B cell (primary cell): ENCODE data around the gene SAMD5. TPM values are rescaled to one million over a fixed set of nuclear protein-coding genes. Genes with fewer than 3 reads are reported as not detected.

Experiments used
- ATAC-seq: fragments of 200-7000 bp; cut with Tn5 transposase; one replicate; pipeline ENCODE4 v1.10.0; 2021; ENCODE audit warnings: low read depth, mild to moderate bottlenecking, moderate number of reproducible peaks, moderate library complexity
- CTCF ChIA-PET: fragments of 350-600 bp; sonication (Branson Sonifier 250); formaldehyde crosslinking; loops from one replicate; lab custom pipeline; 2021; ENCODE audit warnings: antibody characterized with exemption, inconsistent platforms; lab: Charles Lee
- POLR2A ChIA-PET: fragments of 350-600 bp; sonication (Branson Sonifier 250); formaldehyde crosslinking; loops from one replicate; lab custom pipeline; 2021; ENCODE audit warnings: antibody characterized with exemption; lab: Charles Lee
- DNase-seq: peaks from one replicate; pipeline ENCODE4 v3.0.0; 2013
- H2AFZ ChIP-seq: 2 replicates; pipeline ENCODE4 v1.6.1; 2012; ENCODE audit warnings: mild to moderate bottlenecking, low read depth, low read length; ENCODE audit not compliant: insufficient read depth, poor library complexity, severe bottlenecking
- H3K27ac ChIP-seq, 2 donors: 1 replicate in 1 of 2; 2 replicates in 1 of 2; pipeline ENCODE4 v1.5.1; 2012 to 2013; ENCODE audit warnings: low read length in 2 of 2, mild to moderate bottlenecking in 2 of 2, moderate library complexity in 1 of 2
- H3K27me3 ChIP-seq, 4 experiments: fragments of 200-600 bp in 1 of 4; sonication (generic) in 1 of 4; replicated peaks in 1 of 4; 1 replicate in 2 of 4; 2 replicates in 2 of 4; pipeline versions ENCODE4 v1.6.1 to v1.7.0; 2013 to 2016; ENCODE audit warnings: low read length in 3 of 4, mild to moderate bottlenecking in 2 of 4, mixed read lengths in 1 of 4, moderate library complexity in 1 of 4; ENCODE audit not compliant: insufficient read depth in 4 of 4, control insufficient read depth in 3 of 4; ENCODE audit errors: control extremely low read depth in 1 of 4
- H3K36me3 ChIP-seq, 2 experiments: replicated peaks in 1 of 2; 1 replicate in 1 of 2; 2 replicates in 1 of 2; pipeline versions ENCODE4 v1.6.1 to v1.7.1; 2013; ENCODE audit warnings: low read length in 1 of 2; ENCODE audit not compliant: insufficient read depth in 2 of 2, control insufficient read depth in 1 of 2; ENCODE audit errors: control extremely low read depth in 1 of 2, extremely low read depth in 1 of 2
- H3K4me1 ChIP-seq, 2 donors: fragments of 200-600 bp in 1 of 2; sonication (generic) in 1 of 2; 1 replicate in 1 of 2; 2 replicates in 1 of 2; pipeline versions ENCODE4 v1.5.1 to v1.6.1; 2013 to 2017; ENCODE audit warnings: low read length in 2 of 2; ENCODE audit not compliant: control insufficient read depth in 2 of 2, insufficient read depth in 2 of 2
- H3K4me2 ChIP-seq: replicated peaks from 2 replicates; pipeline ENCODE3; 2012; ENCODE audit warnings: mild to moderate bottlenecking, low read depth, low read length; ENCODE audit not compliant: poor library complexity, severe bottlenecking
- H3K4me3 ChIP-seq, 5 experiments: fragments of 200-600 bp in 1 of 5; sonication (generic) in 1 of 5; 1 replicate in 3 of 5; 2 replicates in 2 of 5; pipeline versions ENCODE4 v1.5.1 to v1.7.0; 2011 to 2016; ENCODE audit warnings: low read length in 4 of 5, mild to moderate bottlenecking in 4 of 5, low read depth in 2 of 5, control low read depth in 1 of 5, moderate library complexity in 1 of 5; ENCODE audit not compliant: insufficient read depth in 1 of 5; ENCODE audit errors: control extremely low read depth in 1 of 5, extremely low read depth in 1 of 5
- H3K79me2 ChIP-seq: fragments of 200-600 bp; sonication (generic); one replicate; pipeline ENCODE4 v1.6.0; 2016; ENCODE audit warnings: low read length; ENCODE audit not compliant: control insufficient read depth, insufficient read depth
- H3K9ac ChIP-seq: fragments of 200-600 bp; sonication (generic); 2 replicates; pipeline ENCODE4 v1.6.1; 2017; ENCODE audit warnings: mild to moderate bottlenecking, low read length, moderate library complexity
- H3K9me3 ChIP-seq, 3 donors: one replicate each; pipeline versions ENCODE4 v1.6.1 to v1.7.1; 2013; ENCODE audit warnings: low read length in 2 of 3; ENCODE audit not compliant: control insufficient read depth in 2 of 3, insufficient read depth in 1 of 3; ENCODE audit errors: control extremely low read depth in 1 of 3
- H4K20me1 ChIP-seq: 2 replicates; pipeline ENCODE4 v1.6.0; 2012; ENCODE audit warnings: mild to moderate bottlenecking, low read length; ENCODE audit not compliant: insufficient read depth, control insufficient read depth, poor library complexity, severe bottlenecking
- H3K27ac Mint-ChIP-seq: one replicate; pipeline ENCODE4 v1.8.0; 2021; ENCODE audit warnings: mixed read lengths
- H3K27me3 Mint-ChIP-seq: one replicate; pipeline ENCODE4 v1.8.0; 2021; ENCODE audit warnings: mixed read lengths
- H3K4me1 Mint-ChIP-seq: one replicate; pipeline ENCODE4 v1.8.0; 2021; ENCODE audit warnings: mixed read lengths
- H3K4me3 Mint-ChIP-seq: one replicate; pipeline ENCODE4 v1.8.0; 2021; ENCODE audit warnings: mixed read lengths
- H3K9me3 Mint-ChIP-seq: one replicate; pipeline ENCODE4 v1.8.0; 2022; ENCODE audit warnings: mixed read lengths; ENCODE audit not compliant: insufficient read depth
- EZH2 ChIP-seq: IDR thresholded peaks from 2 replicates; pipeline ENCODE4 v1.6.1; 2012; ENCODE audit warnings: borderline replicate concordance, low read depth, mild to moderate bottlenecking, moderate library complexity, low read length; ENCODE audit not compliant: insufficient read depth, poor library complexity, severe bottlenecking
- whole genome bisulfite sequencing: methylation state at CpG from one replicate; pipeline ENCODE4 v1.1.5; 2013; ENCODE audit warnings: missing lambda C conversion rate; ENCODE audit not compliant: insufficient coverage; 5-methylcytosine and 5-hydroxymethylcytosine counted together
- intact Hi-C: fragments of 100-400 bp; cut with micrococcal nuclease; formaldehyde crosslinking; loops from one replicate; pipeline ENCODE4 v1.10.0; 2022
- polyA plus RNA-seq: library from polyadenylated mRNA; depleted of rRNA; stranded (reverse); fragments of >200 nt; gene quantifications from 2 replicates; pipeline ENCODE4 v1.2.3, GENCODE V29; 2012
- total RNA-seq, 2 donors: library from RNA; stranded (reverse); fragments of 120-200 nt in 1 of 2; gene quantifications; 1 replicate in 1 of 2; 2 replicates in 1 of 2; pipeline versions ENCODE4 v1.2.3 to v1.2.4, GENCODE V29; 2013 to 2022
- TF ChIP-seq, protein P1 (sequence below): fragments of 200-600 bp; IDR thresholded peaks from one replicate; pipeline ENCODE4 v1.8.0; 2022; ENCODE audit warnings: antibody characterized with exemption, mild to moderate bottlenecking

SAMD5 gene
- total and polyA plus RNA-seq, 2 donors (not counting 1 experiment from before 2014, with no cell fraction given) = not detected

- Histone ChIP-seq H3K27ac (no peak overlapping the region), H3K79me2 (no peaks in the 10 kb centered on the region), H3K27me3 (no peaks in the 10 kb centered on the region), H3K9me3 (no peaks in the 10 kb centered on the region), H2AFZ (no peak overlapping the region), H3K36me3 (no peaks in the 10 kb centered on the region), H3K4me2 (no peak overlapping the region), H3K9ac (no peak overlapping the region), H3K4me3 (no peak overlapping the region), H4K20me1 (no peaks in the 10 kb centered on the region), H3K4me1 (no peaks in the 10 kb centered on the region)
- no peak overlapping the region for H3K27ac Mint-ChIP-seq
- no peak for DNase-seq
- ChIA-PET POLR2A (no interaction called here), CTCF (no interaction called here)
- intact Hi-C loops = no loop called here
- ATAC-seq = no peak
- no peak for TF ChIP-seq EZH2
- TF ChIP-seq, protein P1, sequence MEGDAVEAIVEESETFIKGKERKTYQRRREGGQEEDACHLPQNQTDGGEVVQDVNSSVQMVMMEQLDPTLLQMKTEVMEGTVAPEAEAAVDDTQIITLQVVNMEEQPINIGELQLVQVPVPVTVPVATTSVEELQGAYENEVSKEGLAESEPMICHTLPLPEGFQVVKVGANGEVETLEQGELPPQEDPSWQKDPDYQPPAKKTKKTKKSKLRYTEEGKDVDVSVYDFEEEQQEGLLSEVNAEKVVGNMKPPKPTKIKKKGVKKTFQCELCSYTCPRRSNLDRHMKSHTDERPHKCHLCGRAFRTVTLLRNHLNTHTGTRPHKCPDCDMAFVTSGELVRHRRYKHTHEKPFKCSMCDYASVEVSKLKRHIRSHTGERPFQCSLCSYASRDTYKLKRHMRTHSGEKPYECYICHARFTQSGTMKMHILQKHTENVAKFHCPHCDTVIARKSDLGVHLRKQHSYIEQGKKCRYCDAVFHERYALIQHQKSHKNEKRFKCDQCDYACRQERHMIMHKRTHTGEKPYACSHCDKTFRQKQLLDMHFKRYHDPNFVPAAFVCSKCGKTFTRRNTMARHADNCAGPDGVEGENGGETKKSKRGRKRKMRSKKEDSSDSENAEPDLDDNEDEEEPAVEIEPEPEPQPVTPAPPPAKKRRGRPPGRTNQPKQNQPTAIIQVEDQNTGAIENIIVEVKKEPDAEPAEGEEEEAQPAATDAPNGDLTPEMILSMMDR = no peak
- no peaks in the 10 kb centered on the region for H3K27me3 Mint-ChIP-seq
- peaks cover 5% of the 10 kb centered on the region for H3K9me3 Mint-ChIP-seq
- H3K4me1 Mint-ChIP-seq = no peaks in the 10 kb centered on the region
- no peak overlapping the region for H3K4me3 Mint-ChIP-seq
- no CpG with 5 or more reads among the region's 3 CpGs for WGBS
Measured at GRCh38 chr6:147585256-147585655, 76.8 kb downstream of the SAMD5 start.

DNA sequence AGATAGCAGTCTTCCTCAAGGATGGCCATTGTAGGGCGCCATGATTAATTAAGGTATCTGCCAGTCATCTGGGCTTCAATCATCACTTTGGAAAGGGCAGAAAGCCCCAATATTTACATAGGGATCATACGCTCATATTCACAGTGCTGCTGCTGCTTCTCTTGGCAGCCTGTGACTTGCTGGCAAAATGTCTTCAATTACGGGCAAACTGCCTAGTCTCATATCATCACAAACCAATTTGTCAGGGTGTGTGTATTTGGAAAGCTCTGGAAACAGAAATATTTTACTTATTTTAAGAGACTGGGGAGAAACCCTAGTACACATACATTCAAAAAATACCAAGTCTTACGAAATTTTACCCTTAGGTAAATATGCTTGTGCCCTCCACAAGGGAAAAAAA lies 77.6 kb downstream of the SAMD5 start:
- Histone ChIP-seq H3K4me2 (no peak overlapping the region), H3K9ac (no peak overlapping the region), H3K9me3 (no peaks in the 10 kb centered on the region), H3K27ac (no peak overlapping the region), H3K27me3 (no peaks in the 10 kb centered on the region), H2AFZ (no peak overlapping the region), H3K79me2 (no peaks in the 10 kb centered on the region), H3K36me3 (no peaks in the 10 kb centered on the region), H3K4me1 (no peaks in the 10 kb centered on the region), H4K20me1 (no peaks in the 10 kb centered on the region), H3K4me3 (no peak overlapping the region)
- no peak for TF ChIP-seq EZH2
- TF ChIP-seq, protein P1 = no peak
- Mint-ChIP-seq H3K27me3 (no peaks in the 10 kb centered on the region), H3K4me1 (no peaks in the 10 kb centered on the region), H3K9me3 (peaks cover 4% of the 10 kb centered on the region), H3K27ac (no peak overlapping the region), H3K4me3 (no peak overlapping the region)
- ATAC-seq (no peak), DNase-seq (no peak)
- 100% methylated on average over 1 of the region's 4 CpGs for WGBS
- intact Hi-C loops = no loop called here
- CTCF ChIA-PET = no interaction called here
- POLR2A ChIA-PET = no interaction called here
